ENCODE data around the gene OR2J2. TPM values are rescaled to one million over a fixed set of nuclear protein-coding genes. Genes with fewer than 3 reads are reported as not detected.
A peak's percentile ranks its signal among the peaks of the same experiment; 100 is the strongest.

The OR2J2 gene
- total RNA-seq, 1 experiment from 2014 or later, result not detected

DNA sequence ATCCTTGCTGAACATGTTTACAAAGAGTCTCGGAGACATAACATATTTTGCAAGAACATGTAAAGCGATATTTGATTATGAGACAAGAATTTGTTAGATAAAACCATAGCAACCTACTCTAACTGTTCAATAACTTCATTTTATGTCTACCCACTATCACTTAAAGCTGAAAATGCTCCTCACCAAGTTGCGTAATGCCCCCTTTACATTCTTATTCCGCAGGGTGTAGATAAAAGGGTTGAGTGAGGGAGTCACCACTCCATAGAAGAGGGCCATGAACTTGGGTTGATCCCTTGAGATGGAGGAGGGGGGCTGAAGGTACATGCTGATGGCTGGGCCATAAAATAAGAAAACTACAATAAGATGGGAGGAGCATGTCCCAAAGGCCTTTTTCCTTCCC lies 33.0 kb upstream of the OR2J2 start:
- ChIA-PET POLR2A (no interaction called here), CTCF (interaction anchor here (0.7 kb wide), 1 partner anchor 100 kb away, joined by 3 read pairs; no protein-coding TSS in a partner anchor)
- Mint-ChIP-seq H3K9me3 (ENCODE audit: unreplicated experiment) (no peaks in the 10 kb centered on the region), H3K27me3 (ENCODE audit: insufficient read depth, unreplicated experiment) (peaks cover 40% of the 10 kb centered on the region), H3K27ac (ENCODE audit: low read depth, unreplicated experiment) (no peak overlapping the region), H3K4me3 (ENCODE audit: unreplicated experiment) (no peak overlapping the region), H3K4me1 (ENCODE audit: insufficient read depth, unreplicated experiment) (no peaks in the 10 kb centered on the region), H3K36me3 (ENCODE audit: insufficient read depth, unreplicated experiment) (no peaks in the 10 kb centered on the region)
- TF ChIP-seq, protein P1, sequence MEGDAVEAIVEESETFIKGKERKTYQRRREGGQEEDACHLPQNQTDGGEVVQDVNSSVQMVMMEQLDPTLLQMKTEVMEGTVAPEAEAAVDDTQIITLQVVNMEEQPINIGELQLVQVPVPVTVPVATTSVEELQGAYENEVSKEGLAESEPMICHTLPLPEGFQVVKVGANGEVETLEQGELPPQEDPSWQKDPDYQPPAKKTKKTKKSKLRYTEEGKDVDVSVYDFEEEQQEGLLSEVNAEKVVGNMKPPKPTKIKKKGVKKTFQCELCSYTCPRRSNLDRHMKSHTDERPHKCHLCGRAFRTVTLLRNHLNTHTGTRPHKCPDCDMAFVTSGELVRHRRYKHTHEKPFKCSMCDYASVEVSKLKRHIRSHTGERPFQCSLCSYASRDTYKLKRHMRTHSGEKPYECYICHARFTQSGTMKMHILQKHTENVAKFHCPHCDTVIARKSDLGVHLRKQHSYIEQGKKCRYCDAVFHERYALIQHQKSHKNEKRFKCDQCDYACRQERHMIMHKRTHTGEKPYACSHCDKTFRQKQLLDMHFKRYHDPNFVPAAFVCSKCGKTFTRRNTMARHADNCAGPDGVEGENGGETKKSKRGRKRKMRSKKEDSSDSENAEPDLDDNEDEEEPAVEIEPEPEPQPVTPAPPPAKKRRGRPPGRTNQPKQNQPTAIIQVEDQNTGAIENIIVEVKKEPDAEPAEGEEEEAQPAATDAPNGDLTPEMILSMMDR (IDR thresholded peaks at IDR 0.05; ENCODE audit: unreplicated experiment), result no peak
- DNase-seq (ENCODE audit: unreplicated experiment), result no peak
- intact Hi-C loops (cut with micrococcal nuclease), result no loop called here
- no TSS peak for BruUV-seq (replicated peaks)

DNA sequence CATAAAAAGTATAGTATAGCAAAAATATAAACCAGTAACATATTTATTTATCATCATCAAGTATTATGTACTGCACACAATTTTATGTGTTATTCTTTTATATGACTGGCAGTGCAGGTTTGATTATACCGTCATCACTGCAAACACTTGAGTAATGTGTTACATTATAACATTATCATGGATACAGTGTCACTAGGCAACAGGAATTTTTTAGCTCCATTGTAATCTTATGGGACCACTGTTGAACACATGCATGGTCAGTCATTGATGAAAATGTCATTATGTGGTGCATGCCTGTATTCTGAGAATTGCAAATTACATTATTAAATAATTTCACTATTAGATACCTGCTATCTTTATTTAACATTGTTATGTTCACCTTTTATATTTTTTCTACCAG lies 29.1 kb upstream of the OR2J2 start:
- ChIA-PET CTCF (interaction anchor here (0.5 to 1.4 kb wide), 2 partner anchors 20 to 159 kb away, joined by 3 to 4 read pairs; no protein-coding TSS in a partner anchor), POLR2A (interaction anchor here (0.7 kb wide), 1 partner anchor 27 kb away, joined by 3 read pairs; no protein-coding TSS in a partner anchor)
- TF ChIP-seq, protein P1 (IDR thresholded peaks at IDR 0.05; ENCODE audit: unreplicated experiment), result no peak
- no peaks in the 10 kb centered on the region for H3K36me3 Mint-ChIP-seq (ENCODE audit: insufficient read depth, unreplicated experiment)
- H3K4me3 Mint-ChIP-seq (ENCODE audit: unreplicated experiment), result no peak overlapping the region
- no TSS peak for BruUV-seq (replicated peaks)
- H3K27ac Mint-ChIP-seq (ENCODE audit: low read depth, unreplicated experiment), result no peak overlapping the region
- intact Hi-C loops (cut with micrococcal nuclease), result no loop called here
- no peaks in the 10 kb centered on the region for H3K4me1 Mint-ChIP-seq (ENCODE audit: insufficient read depth, unreplicated experiment)
- DNase-seq (ENCODE audit: unreplicated experiment), result no peak
- peaks cover 52% of the 10 kb centered on the region for H3K27me3 Mint-ChIP-seq (ENCODE audit: insufficient read depth, unreplicated experiment)
- no peaks in the 10 kb centered on the region for H3K9me3 Mint-ChIP-seq (ENCODE audit: unreplicated experiment)

DNA sequence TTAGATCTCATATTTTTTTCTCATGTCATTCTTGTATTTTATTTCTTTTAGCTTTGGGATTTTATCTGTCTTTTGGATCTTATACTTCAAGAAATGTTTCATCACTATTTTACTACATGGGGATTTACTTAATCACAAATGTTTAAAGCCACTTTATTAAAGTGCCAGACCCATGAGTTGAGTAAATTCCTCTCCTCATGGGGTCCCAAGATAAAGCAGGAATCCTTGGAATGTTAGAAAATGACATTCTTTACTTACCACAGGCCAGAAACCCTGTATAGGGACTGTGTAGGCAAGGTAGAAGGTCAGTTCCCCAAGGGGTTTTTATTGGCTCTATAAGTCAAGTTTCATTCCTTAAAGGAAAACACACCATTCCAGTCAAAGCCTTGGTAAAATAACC lies 28.4 kb upstream of the OR2J2 start:
- POLR2A ChIA-PET, result interaction anchor here (0.6 to 0.7 kb wide), 2 partner anchors 26 to 428 kb away, joined by 3 read pairs; no protein-coding TSS in a partner anchor
- TF ChIP-seq, protein P1 (IDR thresholded peaks at IDR 0.05; ENCODE audit: unreplicated experiment), result no peak
- BruUV-seq (replicated peaks), result no TSS peak
- no peak for DNase-seq (ENCODE audit: unreplicated experiment)
- H3K4me1 Mint-ChIP-seq (ENCODE audit: insufficient read depth, unreplicated experiment), result no peaks in the 10 kb centered on the region
- H3K36me3 Mint-ChIP-seq (ENCODE audit: insufficient read depth, unreplicated experiment), result no peaks in the 10 kb centered on the region
- H3K4me3 Mint-ChIP-seq (ENCODE audit: unreplicated experiment), result no peak overlapping the region
- peaks cover 55% of the 10 kb centered on the region for H3K27me3 Mint-ChIP-seq (ENCODE audit: insufficient read depth, unreplicated experiment)
- CTCF ChIA-PET, result interaction anchor here (0.5 to 1.4 kb wide), 2 partner anchors 19 to 159 kb away, joined by 3 to 4 read pairs; no protein-coding TSS in a partner anchor
- intact Hi-C loops (cut with micrococcal nuclease), result no loop called here
- H3K9me3 Mint-ChIP-seq (ENCODE audit: unreplicated experiment), result no peaks in the 10 kb centered on the region
- no peak overlapping the region for H3K27ac Mint-ChIP-seq (ENCODE audit: low read depth, unreplicated experiment)

DNA sequence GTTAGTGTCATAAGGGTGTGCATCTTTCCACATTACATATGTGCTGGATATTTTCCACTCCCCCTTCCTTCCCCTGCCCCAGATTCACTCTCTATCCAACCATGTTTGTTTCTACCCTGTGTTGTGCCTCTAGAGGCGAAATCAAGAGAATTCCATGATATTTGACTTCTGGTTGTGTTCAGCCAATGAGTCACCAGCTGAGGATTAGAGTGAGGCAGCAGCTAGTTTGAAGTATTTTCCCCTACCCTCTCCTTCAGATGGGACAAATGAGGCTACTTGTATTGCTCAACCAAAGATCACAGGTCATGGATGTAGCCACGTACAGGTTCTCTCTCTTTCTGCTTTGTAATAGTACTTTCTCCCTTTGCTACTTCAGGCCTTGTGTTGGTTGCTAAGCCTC lies 24.5 kb upstream of the OR2J2 start:
- H3K9me3 Mint-ChIP-seq (ENCODE audit: unreplicated experiment), result no peaks in the 10 kb centered on the region
- ChIA-PET CTCF (no interaction called here), POLR2A (no interaction called here)
- DNase-seq (ENCODE audit: unreplicated experiment), result peak; percentile 2
- intact Hi-C loops (cut with micrococcal nuclease), result no loop called here
- no peaks in the 10 kb centered on the region for H3K4me1 Mint-ChIP-seq (ENCODE audit: insufficient read depth, unreplicated experiment)
- no TSS peak for BruUV-seq (replicated peaks)
- H3K36me3 Mint-ChIP-seq (ENCODE audit: insufficient read depth, unreplicated experiment), result no peaks in the 10 kb centered on the region
- H3K4me3 Mint-ChIP-seq (ENCODE audit: unreplicated experiment), result no peak overlapping the region
- TF ChIP-seq, protein P1 (IDR thresholded peaks at IDR 0.05; ENCODE audit: unreplicated experiment), result no peak
- peaks cover 66% of the 10 kb centered on the region for H3K27me3 Mint-ChIP-seq (ENCODE audit: insufficient read depth, unreplicated experiment)
- no peak overlapping the region for H3K27ac Mint-ChIP-seq (ENCODE audit: low read depth, unreplicated experiment)
